NCI-H524 treated with DMSO at 0.1 percent for 48 hours (cell line): ENCODE measurements around the gene HS6ST2.

Source experiments
- DNase-seq: peaks from one replicate; lab custom pipeline; 2025; lab: John Stamatoyannopoulos, UW

HS6ST2 gene

GRCh38 chrX:132615391-132616131 is 342.9 kb downstream of the HS6ST2 start:
- no peak for DNase-seq

DNA sequence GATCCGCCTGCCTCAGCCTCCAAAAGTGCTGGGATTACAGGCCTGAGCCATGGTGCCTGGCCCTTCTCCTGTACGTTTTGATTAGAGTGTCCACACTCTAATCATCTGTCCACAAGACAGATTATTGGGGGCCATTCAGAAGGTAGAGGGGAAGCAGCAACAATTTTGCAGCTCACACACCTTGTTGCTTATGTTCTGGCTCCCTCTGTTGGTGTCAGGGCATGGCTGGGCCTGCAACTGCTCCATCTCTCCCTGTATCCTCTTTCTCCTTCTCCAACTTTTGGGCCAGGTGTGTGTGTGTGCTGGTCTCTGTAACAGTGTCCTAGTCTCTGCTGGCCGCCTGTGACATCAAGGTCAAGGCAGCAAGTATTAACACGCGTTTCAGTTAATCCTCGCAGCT is 344.1 kb downstream of the HS6ST2 start:
- DNase-seq: no peak

- no peak for DNase-seq
Observed at GRCh38 chrX:132613801-132614200, 344.6 kb downstream of the HS6ST2 start.

DNA sequence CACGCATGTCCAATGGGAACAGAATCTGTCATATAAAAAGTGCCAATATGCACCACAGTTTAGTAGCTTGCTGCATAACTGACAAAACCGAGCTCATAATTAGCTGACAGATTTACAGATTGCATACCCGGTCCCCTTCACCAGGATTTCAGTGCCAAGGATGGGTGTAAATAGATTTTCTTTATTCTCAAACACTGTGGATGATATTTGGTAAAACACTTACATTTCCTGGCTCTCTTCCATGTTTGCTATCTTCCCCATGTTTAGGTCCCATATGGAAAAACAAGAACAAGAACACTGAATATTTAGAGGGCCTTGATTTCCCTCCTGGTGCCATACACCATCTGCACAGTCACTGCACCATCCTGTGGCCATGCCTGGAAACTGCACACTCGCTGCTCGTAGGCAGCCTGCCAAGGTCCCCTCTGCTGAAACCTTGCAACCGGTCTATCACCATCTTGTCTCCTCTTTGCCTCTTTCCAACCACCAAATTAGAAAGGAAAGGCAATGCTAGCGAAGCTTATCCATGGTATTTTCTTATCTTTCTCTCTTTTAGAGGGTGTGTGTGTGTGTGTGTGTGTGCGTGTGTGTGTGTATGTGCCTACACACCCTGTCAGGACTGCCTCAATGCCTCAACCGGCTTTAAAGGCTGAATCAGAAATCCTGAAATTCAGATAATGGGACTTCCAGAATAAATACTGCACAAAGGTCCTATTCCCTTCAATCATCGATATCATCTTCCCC is 345.4 kb downstream of the HS6ST2 start:
- no peak for DNase-seq

DNA sequence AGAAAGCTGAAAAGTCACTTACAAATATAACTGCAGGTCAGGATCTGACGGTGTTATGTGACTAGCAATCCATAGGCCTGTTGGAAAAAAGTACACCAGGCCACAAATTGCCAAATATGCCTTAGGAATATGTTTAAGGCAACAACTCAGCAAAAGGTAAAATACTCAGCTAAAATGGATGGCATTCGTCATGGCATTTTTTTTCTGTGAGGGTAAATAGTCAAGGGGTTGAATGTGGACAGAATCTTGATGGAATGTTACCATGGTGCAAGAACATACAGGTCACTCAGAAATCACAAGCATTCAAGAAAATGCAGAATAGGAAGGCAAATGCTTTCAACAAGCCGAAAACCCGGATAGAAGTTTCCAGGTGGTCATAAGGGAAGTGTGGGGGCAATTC is 347.9 kb downstream of the HS6ST2 start:
- no peak for DNase-seq

DNA sequence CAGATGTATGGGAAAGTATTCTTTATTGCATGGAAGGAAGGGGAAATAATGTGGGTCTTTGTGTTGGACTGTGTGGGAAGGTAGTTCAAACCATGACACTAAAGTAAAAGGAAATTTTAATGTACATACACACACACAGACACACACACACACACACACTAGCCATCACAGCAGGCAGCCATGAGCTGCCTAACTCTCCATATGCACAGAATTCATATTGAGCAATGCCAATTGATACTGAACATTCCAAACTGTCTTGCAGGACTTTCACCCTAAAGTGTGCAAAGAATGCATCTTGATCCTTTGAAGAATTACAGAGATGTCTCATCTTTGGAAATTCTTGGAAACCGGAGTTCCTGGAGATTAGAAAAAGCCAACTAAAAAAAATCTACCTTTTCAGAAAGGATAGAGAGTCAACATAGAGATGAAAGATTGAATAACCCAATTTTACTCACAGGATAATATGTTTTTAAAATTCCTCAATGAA is 349.0 kb downstream of the HS6ST2 start:
- no peak for DNase-seq

DNA sequence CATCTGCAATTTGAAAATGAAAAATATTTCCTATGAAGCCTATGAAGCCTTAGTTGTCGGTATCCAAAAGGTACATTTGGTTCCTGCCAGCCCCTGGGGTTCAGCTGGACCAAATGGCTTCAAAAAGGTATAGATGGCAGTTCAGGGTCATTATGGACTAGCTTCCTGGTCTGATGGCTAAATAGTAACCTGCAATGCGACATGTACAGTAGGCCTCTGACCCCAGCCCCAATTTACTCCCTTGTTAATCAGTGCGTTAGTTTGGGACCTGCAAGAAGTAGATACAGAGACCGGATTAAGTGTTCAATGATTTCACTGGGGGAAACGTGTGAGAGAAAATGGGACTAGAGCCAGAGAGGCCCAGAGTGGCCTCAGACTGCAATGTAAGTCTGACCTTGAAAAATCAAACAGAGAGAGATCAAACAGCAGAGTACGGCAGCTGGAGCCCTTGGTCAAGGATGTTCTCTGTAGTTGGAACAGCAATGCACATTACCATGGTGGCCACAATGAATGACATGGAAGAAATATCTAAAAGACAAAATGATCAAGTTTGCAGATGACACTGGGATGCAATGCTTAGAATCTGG is 354.6 kb downstream of the HS6ST2 start:
- DNase-seq: no peak

DNA sequence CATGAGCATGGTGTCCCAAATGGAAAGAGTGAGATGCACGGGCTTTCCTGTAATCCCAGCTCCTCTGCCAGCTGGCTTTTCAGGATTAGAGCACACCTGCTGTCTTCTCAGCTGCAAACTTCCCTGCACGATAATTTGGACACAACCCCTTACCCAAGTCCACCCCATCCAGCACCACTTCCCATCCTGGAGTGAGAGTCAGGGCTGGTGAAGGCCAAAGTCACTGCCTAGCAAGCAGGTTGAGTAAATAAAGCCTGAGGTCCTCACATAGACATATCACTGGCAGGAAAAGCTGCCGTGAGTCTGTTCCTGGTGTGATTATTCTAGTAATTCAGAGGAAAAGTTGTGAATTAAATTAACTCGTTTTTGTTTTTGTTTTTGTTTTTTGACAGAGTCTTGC is 355.7 kb downstream of the HS6ST2 start:
- peak; percentile 60 for DNase-seq

DNA sequence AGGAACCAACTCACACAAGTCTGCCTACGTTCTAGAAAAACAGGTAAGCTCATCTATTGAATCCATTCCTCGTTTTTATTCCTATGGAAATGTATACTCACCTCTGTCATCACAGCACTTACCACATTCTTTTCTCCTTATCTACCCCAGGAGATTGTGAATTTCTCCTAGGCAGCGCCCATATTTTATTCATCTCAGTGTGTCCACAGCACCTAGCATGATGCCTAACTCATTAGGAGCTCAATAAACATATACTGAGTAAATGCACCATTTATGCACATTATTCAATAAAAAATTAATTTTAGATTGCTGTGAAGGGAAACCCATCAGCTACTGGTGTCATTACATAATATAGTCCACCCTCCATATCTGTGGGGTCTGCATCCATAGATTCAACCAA is 363.4 kb downstream of the HS6ST2 start:
- no peak for DNase-seq

DNA sequence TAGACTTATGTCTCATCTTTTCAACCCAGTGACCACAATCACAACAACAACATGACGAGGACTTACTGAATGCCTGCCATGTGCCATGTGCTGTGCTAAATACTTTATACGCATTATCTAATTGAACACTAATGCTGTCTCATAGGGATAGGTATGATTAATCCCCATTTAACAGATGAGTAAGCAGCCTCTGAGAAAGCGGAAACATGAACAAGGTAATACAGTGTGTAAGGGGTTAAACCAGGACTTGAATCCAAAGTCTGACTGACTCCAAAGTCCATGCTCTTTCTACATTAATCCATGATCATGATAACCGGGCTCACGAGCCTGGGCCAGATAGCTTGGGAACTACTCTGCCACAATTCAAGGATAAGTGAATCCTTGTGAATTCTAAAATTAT is 364.3 kb downstream of the HS6ST2 start:
- DNase-seq: no peak

DNA sequence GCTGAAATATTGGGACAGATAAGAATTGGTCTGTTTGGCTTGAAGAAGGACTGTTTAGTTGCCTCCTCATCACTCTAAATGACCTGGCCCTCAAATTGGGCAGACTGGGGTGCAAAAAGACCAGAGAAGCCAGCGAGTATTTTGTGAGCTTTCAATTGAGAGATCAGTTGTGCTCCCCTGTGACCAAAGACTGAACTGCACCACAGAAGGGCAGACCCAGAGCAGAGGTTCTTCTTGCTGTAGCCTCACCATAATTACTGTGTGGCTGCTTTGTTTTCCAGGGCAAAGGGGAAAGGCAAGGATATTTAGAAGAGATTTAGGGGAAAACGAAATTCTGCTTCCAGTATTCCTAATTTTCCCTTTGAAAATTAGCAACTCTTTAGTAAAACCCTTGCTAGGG is 365.5 kb downstream of the HS6ST2 start:
- no peak for DNase-seq

DNA sequence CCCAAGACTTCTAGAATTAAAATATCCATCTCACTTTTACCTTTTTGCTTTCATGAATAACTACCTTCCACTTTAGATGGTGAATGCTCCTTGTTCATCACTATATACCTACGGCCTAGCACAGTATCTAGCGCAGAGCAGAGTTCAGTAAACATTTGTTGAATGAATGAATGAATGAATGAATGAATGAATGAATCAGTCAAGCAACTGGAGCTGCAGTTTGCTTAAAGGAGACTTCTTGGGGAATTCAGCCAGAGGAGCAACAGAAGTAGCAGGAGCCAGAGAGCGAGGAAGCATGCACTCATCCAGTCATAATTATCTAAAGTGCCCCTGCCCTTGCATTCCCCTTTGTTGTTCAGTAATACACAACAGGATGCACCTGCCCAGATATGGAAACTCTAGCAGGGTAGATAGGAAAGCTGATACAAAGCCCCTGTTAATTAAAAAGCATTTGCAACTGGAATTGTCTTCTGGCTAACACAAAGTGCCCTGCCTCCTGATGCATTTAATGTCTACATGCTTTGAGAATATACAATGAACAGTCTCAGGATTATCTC is 366.6 kb downstream of the HS6ST2 start:
- DNase-seq: no peak

- DNase-seq: no peak
Observed at GRCh38 chrX:132590350-132591026, 367.9 kb downstream of the HS6ST2 start.

DNA sequence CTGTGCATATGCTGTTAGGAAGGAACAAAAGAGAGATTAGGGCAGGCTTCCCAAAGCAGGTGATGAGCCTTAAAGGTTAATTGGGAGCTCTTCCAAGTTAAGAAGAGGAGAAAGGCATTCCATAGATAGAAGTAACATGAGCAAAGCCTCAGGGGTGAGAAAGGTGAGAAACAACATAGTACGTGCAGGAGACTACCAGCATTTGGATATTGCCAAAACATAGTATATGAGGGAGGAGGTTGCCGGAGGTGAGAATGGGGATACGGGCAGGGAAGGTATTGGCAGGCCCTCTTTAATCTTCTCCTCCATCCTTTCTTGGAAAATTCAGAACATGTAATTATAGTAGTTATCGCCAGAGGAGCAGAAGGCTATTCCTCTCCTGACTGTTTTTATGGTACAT is 373.5 kb downstream of the HS6ST2 start:
- no peak for DNase-seq

GRCh38 chrX:132576939-132577338 is 381.5 kb downstream of the HS6ST2 start:
- DNase-seq: no peak
